Stimulated activated CD4-positive, alpha-beta T cell treated with anti-CD3 and anti-CD28 coated beads, Interleukin-2, amount 100 ng/mL, for 48 hours (primary cell): Measurements from ENCODE around the gene PKNOX1.
A peak's percentile ranks its signal among the peaks of the same experiment; 100 is the strongest.
"Not testable (repeated sequence)": the region's sequence is repeated elsewhere in the genome, so short reads cannot be mapped to it uniquely, and the experiment has no call there.

ENCODE experiments used
- DNase-seq, 2 donors: peaks; one replicate each; pipeline ENCODE4 v3.0.0-alpha.2; 2020

Gene PKNOX1, protein sequence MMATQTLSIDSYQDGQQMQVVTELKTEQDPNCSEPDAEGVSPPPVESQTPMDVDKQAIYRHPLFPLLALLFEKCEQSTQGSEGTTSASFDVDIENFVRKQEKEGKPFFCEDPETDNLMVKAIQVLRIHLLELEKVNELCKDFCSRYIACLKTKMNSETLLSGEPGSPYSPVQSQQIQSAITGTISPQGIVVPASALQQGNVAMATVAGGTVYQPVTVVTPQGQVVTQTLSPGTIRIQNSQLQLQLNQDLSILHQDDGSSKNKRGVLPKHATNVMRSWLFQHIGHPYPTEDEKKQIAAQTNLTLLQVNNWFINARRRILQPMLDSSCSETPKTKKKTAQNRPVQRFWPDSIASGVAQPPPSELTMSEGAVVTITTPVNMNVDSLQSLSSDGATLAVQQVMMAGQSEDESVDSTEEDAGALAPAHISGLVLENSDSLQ

DNA sequence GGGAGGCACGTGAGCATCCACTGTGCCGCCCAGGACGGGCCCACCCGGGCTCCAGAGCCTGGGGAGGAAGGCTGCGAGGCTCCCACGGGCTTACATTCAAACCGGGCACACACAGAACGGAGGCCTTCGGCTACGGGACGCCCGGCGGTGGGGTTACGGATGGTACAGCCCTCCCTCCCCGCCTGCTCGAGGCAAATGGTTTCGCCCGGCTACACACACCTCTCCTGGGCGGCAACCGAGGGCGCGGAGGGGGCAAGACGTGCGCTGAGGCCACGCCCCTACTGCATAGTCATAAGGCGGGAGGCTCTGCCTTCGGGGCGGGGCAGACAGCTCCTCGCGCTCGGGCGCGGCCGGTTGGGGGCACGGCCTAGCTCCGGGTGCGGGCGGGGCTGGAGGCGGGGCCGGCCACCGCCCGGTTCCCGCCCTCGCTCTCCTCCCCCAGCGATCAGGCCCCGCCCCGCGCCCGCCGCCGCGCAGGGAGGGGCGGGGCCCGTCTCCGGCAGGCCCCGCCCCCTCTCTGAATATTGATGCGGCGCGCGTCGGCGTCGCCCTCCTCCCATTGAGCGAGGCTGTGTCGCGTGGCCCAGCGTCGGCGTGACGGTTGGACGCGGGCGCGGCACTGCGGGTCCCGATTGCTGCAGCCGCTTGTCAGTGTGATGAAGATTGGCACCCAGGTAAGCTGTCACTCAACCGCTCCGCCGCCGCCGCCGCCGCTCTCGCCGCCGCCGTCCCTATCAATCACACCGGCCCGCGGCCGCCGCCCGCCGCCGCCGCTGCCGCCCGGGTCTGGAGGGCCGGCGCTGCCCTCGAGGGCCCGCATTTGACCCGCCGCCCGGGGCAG lies at the start of gene PKNOX1:
TSS of gene PKNOX1 (plus strand) at position 572 of the 841 bp plus-strand sequence. CDS start 29,820 bp downstream, outside the sequence.
- peak; percentile 98 for DNase-seq

DNA sequence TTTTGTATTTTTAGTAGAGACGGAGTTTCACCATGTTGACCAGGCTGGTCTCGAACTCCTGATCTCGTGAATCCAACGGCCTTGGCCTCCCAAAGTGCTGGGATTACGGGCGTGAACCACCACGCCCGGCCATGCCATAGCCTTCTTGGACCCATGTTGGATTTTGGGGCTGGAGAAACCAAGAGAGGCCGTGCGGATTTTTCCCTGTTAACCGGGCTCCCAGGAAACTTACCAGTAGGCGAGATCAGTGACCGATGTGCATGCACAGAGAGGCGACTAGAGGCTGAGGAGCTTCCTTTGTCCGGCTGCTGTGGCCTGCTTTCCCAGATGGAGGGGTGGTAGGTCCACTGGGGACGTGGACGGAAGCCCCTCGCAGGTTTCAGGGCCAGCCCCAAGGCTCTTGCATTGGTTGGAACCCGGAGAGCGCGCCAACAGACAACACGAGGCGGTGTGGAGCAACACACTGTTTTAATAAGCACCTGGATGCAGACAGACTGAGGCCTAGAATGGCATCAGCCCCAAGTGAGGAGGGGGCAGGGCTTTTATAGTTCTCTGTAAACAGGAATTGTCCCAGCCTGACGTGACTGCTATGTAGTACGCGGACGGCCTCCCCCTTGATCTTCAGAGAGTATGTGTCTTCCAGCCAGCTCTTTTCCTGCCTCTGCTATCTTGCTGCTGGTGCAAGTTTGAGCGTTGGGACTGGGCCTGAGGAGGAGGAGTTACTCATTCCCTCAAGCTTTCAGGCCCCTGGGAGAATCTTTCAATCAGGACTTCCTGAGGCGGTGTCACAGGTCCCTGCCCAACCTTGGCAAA lies 49.0 kb upstream of the PKNOX1 start, which contains the start of gene ERVH48-1:
TSS of gene ERVH48-1 (minus strand) at position 517 of the 813 bp plus-strand sequence. CDS start 6,624 bp downstream, outside the sequence.
- no peak for DNase-seq

DNA sequence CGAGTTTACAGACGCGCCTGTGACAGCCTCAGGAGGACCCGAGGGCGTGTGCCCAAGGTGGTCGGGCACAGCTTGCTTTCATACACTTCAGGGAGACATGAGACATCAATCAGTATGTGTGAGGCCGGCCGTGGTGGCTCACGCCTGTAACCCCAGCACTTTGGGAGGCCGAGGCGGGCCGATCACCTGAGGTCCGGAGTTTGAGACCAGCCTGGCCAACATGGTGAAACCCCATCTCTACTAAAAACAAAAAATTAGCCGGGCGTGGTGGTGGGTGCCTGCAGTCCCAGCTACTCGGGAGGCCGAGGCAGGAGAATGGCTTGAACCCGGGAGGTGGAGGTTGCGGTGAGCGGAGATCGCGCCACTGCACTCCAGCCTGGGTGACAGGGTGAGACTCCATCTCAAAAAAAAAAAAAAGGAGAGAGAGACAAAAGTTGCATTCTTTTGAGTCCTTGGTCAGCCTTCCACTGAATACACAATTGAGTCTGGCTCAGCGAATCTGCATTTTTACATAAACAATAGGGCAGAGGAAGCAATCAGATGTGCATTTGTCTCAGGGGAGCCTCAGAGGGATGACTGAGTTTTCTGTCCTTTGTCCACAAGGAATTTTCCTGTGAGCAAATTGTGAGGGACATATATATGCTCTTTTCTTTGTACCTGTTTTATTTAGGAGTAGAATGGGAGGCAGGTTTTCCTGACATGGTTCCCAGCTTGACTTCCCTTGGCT lies 46.7 kb upstream of the PKNOX1 start:
- not testable (repeated sequence) for DNase-seq

- DNase-seq, result no peak
Observed at GRCh38 chr21:42929969-42930368, 44.4 kb upstream of the PKNOX1 start.

DNA sequence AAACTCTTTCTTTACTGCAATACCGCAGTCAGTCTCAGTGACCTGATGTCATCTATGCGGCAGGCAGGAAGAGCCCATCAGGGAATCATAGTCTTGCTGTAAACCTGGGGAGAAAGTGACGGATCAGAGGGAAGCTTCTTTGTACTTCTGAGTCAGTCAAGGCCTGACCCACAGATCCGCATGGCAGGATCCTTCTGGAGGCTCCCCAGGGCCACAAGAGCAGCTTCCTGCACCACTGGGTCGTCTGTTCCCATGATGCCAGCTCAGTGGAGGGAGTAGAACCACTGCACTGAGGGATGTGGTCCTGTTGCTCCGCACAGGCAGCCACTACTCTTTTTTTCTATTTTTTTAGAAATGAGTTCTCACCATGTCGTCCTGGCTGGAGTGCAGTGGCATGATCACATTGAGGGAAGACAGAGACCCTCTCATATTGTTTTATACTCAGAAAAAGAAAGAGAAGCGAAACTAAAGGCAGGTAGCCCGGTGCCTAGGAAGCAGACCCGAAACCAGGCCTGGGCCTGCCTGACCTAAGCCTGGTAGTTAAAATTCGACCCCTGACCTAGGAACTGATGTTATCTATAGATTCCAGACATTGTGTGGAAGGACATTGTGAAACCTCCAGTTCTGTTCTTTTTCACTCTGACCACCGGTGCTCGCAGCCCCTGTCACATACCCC lies 42.7 kb upstream of the PKNOX1 start:
- DNase-seq, result no peak

DNA sequence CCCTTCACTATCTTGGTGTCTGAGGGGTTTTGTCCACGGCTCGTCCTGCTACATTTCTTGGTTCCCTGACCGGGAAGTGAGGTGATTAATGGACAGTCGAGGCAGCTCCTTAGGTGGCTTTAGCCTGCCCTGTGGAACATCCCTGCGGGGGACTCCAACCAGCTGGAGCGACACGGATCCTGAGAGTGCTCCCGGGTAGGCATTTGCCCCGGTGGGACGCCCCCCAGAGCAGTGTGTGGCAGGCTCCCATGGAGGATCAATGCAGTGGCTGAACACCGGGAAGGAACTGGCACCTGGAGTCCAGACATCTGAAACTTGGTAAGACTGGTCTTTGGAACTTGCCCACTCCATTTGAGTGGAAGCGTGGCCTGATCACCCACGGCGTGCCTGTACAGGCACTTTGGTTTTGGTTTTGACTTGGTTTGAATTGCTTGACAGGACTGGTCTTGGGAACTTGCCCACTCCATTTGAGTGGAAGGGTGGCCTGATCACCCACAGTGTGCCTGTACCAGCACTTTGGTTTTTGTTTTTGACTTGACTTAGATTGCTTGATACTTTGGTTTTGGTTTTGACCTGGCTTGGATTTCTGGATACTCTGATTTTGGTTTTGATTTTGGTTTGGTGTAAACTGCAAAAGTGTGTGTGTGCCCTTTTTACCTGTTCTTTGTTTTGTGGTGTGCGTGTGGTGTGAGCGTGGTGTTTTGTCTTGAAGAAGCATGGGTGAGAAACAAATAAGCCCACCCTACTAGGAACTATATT lies 41.8 kb upstream of the PKNOX1 start:
- not testable (repeated sequence) for DNase-seq

DNA sequence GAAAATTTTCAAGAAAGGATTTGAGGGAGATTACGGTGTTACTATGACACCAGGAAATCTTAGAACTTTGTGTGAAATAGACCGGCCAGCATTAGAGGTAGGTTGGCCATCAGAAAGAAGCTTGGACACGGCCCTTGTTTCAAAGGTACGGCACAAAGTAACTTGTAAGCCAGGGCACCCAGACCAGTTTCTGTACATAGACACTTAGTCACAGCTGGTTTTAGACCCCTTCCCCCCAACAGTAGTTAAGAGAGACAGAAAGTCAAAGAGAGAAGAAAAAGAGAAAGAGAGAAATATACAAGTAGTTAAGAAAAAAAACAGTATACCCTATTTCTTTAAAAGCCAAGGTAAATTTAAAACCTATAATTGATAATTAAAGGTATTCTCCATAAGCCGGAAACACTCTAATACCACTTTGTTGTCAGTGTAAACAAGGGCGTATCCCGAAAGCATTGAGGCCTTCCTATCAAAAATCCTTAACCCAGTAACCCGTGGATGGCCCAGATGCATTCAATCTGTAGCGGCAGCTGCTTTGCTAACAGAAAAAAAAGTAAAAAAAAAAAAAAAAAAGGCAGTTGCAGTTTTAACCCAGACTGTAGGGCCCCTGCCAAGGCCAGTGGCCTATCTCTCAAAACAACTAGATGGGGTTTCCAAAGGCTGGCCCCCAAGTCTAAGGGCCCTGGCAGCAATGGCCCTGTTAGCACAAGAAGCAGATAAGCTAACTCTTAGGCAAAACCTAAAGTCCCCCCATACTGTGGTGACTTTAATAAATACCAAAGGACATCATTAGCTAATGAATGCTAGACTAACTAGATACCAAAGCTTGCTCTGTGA lies 41.0 kb upstream of the PKNOX1 start:
- DNase-seq, result not testable (repeated sequence)

DNA sequence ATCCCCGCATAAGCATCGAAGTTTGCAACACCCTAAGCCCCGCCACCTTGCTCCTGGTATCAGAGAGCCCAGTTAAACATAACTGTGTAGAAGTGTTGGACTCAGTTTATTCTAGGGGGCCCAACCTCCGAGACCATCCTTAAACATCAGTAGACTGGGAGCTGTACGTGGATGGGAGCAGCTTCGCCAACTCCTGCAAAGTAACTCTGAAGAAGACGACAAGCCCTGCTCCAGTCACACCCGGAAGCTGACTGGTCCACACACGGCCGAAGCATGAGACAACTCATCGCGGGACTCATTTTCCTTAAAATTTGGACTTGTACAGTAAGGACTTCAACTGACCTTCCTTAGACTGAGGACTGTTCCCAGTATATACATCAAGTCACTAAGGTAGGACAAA lies 40.4 kb upstream of the PKNOX1 start:
- DNase-seq, result not testable (repeated sequence)

DNA sequence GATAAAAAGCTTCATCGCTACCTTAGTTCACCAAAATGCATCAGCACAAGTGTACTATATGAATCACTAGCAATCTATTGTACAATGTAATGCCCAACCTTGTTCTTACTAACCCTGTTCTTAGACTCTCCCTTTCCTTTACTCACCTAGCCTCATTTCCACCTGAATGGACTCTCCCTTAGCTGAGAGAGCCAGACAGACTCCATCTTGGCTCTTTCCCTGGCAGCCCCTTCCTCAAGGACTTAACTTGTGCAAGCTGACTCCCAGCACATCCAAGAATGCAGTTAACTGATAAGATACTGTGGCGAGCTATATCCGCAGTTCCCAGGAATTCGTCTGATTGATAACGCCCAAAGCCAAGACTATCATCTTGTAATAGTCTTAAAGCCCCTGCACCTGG lies 38.0 kb upstream of the PKNOX1 start:
- not testable (repeated sequence) for DNase-seq

GRCh38 chr21:42937034-42937940 lies 37.1 kb upstream of the PKNOX1 start:
- DNase-seq, result not testable (repeated sequence)

DNA sequence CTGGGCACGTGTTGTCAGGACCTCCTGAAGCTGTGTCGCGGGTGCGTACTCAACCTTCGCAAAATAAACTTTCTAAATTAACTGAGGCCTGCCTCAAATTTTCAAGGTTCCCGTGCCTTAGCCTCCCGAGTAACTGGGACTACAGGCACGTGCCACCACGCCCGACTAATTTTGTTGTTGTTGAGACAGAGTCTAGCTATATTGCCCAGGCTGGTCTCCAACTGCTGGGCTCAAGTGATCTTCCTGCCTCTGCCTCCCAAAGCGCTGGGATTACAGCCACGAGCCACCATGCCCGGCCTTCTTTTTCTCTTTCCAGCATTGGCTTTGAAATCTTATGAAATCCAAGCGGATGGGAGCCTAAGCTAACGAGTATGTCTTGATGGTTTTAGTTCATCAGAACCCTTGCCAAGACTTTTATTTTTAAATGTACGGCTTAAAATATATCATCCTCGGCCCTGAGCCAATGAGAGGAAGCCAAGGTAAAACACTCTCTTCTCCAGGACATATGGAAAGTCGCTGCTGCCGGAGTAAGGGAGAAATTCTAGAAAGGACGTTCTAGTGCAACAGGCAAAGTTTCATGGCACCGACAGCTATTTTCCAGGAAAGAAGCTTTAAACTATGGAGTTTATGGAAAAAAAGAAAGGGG lies 36.3 kb upstream of the PKNOX1 start:
- DNase-seq, result no peak

DNA sequence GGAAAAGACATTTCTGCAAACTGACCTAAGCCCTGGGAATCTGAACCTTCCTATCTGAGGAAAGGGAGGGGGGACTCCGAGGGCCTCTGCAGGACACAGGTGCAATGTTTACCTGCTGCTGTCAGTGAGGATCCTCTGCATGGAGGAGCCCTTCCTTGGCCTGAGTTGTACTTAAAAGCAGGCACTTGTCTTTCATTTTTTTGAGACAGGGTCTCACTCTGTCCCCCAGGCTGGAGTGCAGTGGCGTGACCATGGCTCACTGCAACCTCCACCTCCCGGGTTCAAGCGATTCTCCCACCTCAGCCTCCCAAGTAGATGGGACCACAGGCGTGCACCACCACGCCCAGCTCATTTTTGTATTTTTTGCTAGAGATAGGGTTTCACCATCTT lies 35.8 kb upstream of the PKNOX1 start:
- not testable (repeated sequence) for DNase-seq

- DNase-seq, result no peak
Observed at GRCh38 chr21:42939582-42940413, 34.6 kb upstream of the PKNOX1 start.

- no peak for DNase-seq
Observed at GRCh38 chr21:42941696-42942085, 32.7 kb upstream of the PKNOX1 start.

GRCh38 chr21:42942244-42942643 lies 32.1 kb upstream of the PKNOX1 start:
- no peak for DNase-seq

GRCh38 chr21:42949094-42949755 lies 25.1 kb upstream of the PKNOX1 start:
- DNase-seq, result not testable (repeated sequence)
